A673 (cell line): ENCODE measurements around the gene CELF4. TPM values are rescaled to one million over a fixed set of nuclear protein-coding genes. Genes with fewer than 3 reads are reported as not detected.

Source experiments
- BruUV-seq: library from RNA; stranded (reverse); fragments of 400-500 nt; replicated peaks from 2 replicates; lab custom pipeline; 2021; lab: Mats Ljungman, UMichigan
- CTCF ChIA-PET: fragments of 300-600 bp; sonication (Branson Sonifier 250); formaldehyde crosslinking; loops from one replicate; lab custom pipeline; 2022; ENCODE audit warnings: antibody characterized with exemption; lab: Charles Lee
- POLR2A ChIA-PET: fragments of 300-600 bp; sonication (Branson Sonifier 250); formaldehyde crosslinking; loops from one replicate; lab custom pipeline; 2022; ENCODE audit warnings: antibody characterized with exemption; ENCODE audit not compliant: low non-redundant PET; lab: Charles Lee
- DNase-seq: peaks from one replicate; pipeline ENCODE4 v3.0.0-alpha.2; 2015; ENCODE audit warnings: low spot score
- H3K27ac ChIP-seq: fragments of 200-600 bp; sonication (generic); 2 replicates; pipeline ENCODE4 v1.5.1; 2016; ENCODE audit warnings: mixed run types, low read depth, mild to moderate bottlenecking, mixed read lengths, antibody characterized with exemption, low read length; ENCODE audit not compliant: poor library complexity, severe bottlenecking
- H3K27me3 ChIP-seq: fragments of 200-600 bp; sonication (generic); replicated peaks from 2 replicates; pipeline ENCODE4 v1.6.1; 2017; ENCODE audit warnings: mixed run types, low read depth, mild to moderate bottlenecking, mixed read lengths, antibody characterized with exemption, low read length; ENCODE audit not compliant: insufficient read depth, poor library complexity
- H3K36me3 ChIP-seq: fragments of 200-600 bp; sonication (generic); 2 replicates; pipeline ENCODE4 v1.6.1; 2016; ENCODE audit warnings: mixed run types, mild to moderate bottlenecking, mixed read lengths, antibody characterized with exemption, low read length; ENCODE audit not compliant: insufficient read depth, poor library complexity, severe bottlenecking
- H3K4me1 ChIP-seq: fragments of 200-600 bp; sonication (generic); 2 replicates; pipeline ENCODE4 v1.6.1; 2017; ENCODE audit warnings: mixed run types, mild to moderate bottlenecking, mixed read lengths, antibody characterized with exemption, low read length; ENCODE audit not compliant: insufficient read depth, poor library complexity, severe bottlenecking
- H3K4me3 ChIP-seq: fragments of 200-600 bp; sonication (generic); 2 replicates; pipeline ENCODE4 v1.5.1; 2016; ENCODE audit warnings: low read depth, mixed run types, mild to moderate bottlenecking, mixed read lengths, low read length; ENCODE audit not compliant: poor library complexity, severe bottlenecking
- H3K9me3 ChIP-seq: fragments of 200-600 bp; sonication (generic); 2 replicates; pipeline ENCODE4 v1.6.1; 2016; ENCODE audit warnings: mixed run types, low read depth, mild to moderate bottlenecking, mixed read lengths, antibody characterized with exemption, low read length; ENCODE audit not compliant: poor library complexity, severe bottlenecking
- CTCF ChIP-seq: fragments of 300-800, 200-600 bp; sonication (generic); conservative IDR thresholded peaks from 2 replicates; pipeline ENCODE4 v1.5.1; 2017; ENCODE audit warnings: low read depth, mild to moderate bottlenecking, antibody characterized with exemption, low read length, moderate library complexity, mixed read lengths
- EZH2 ChIP-seq: fragments of 200-600 bp; sonication (generic); IDR thresholded peaks from 2 replicates; pipeline ENCODE4 v1.6.1; 2017; ENCODE audit warnings: borderline replicate concordance, low read depth, mild to moderate bottlenecking, mixed read lengths, antibody characterized with exemption, low read length; ENCODE audit not compliant: poor library complexity, severe bottlenecking
- intact Hi-C: fragments of 100-400 bp; cut with micrococcal nuclease; formaldehyde crosslinking; loops from one replicate; pipeline ENCODE4 v1.10.0; 2022; ENCODE audit not compliant: unreplicated experiment
- total RNA-seq: library from RNA; stranded (reverse); gene quantifications from 2 replicates; pipeline ENCODE4 v1.2.3, GENCODE V29; 2021

The CELF4 gene
- total RNA-seq, 1 experiment from 2014 or later: not detected

DNA sequence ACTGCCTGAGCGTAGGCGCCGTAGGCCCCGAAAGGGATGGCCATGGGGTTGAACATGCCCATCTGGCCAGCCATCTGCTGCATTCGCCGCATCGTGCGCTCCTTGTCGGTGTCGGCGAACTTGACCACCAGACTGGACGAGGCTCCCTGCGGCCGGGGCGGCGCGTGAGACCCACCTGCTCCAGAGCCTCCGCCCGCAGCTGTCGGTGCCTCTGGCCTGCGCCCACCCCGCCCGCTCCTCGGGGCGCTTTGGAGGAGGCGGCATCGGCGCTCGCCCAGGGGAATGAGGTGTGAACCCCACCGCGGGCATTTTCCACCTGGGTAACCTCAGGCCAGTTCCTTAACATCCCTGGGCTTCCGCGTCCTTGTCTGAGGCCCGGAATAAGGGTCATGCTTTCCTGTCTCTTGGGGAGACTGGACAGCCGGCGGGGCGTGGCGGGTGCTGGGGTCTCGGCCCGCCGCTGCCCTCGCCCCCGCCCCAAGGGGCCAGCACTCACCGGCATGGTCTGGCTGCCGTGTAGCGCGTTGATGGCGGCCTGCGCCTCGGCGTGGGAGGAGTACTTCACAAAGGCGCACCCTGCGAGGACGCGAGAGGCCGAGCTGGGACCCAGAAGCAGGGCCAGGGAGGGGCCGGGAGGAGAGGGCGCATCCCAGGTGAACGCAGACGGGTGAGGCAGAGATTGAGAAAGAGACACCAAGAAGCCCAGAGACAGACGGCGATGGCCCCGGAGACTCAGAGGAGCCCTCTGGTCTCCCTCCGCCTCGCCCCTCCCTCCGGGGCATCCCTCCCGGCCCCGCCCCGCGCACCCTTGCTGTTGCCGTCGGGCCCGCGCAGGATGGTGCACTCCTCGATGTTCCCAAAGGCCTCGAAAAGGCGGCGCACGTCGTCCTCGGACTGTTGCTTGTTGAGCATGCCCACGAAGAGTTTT, 291.0 kb downstream of the CELF4 start:
- Histone ChIP-seq H3K4me1 (no peaks in the 10 kb centered on the region), H3K36me3 (no peaks in the 10 kb centered on the region), H3K4me3 (no peak overlapping the region), H3K9me3 (no peaks in the 10 kb centered on the region), H3K27me3 (peaks cover 59% of the 10 kb centered on the region), H3K27ac (no peak overlapping the region)
- TF ChIP-seq CTCF: no peak
- TF ChIP-seq EZH2: peak; percentile 62
- BruUV-seq: no TSS peak
- ChIA-PET POLR2A (no interaction called here), CTCF (no interaction called here)
- intact Hi-C loops: no loop called here
- no peak for DNase-seq

GRCh38 chr18:37272841-37273240, 292.8 kb downstream of the CELF4 start:
- ChIA-PET CTCF (no interaction called here), POLR2A (no interaction called here)
- no peak for TF ChIP-seq EZH2
- no peak for TF ChIP-seq CTCF
- Histone ChIP-seq H3K27ac (no peak overlapping the region), H3K4me1 (no peaks in the 10 kb centered on the region), H3K4me3 (no peak overlapping the region), H3K27me3 (peaks cover 48% of the 10 kb centered on the region), H3K9me3 (no peaks in the 10 kb centered on the region), H3K36me3 (no peaks in the 10 kb centered on the region)
- no TSS peak for BruUV-seq
- DNase-seq: no peak
- intact Hi-C loops: no loop called here

DNA sequence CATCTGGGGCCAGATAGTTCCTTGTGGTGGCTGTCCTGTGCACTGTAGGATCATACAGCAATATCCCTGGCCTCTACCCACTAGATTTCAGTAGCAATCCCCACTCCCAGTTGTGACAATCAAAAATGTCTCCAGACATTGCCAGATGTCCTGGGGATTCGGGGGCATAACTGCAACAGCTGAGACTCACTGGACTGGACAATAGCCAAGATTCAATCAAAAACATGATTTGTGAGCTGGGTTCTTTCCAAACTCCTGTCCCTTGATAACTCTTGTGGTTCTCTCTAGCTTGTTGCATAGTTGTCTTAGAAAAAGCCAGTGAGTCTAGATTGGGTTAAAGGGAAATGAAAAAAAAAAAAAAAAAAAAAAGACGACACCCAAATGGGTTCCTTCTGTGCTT, 293.4 kb downstream of the CELF4 start:
- TF ChIP-seq CTCF (no peak), EZH2 (no peak)
- Histone ChIP-seq H3K36me3 (no peaks in the 10 kb centered on the region), H3K4me1 (no peaks in the 10 kb centered on the region), H3K27ac (no peak overlapping the region), H3K4me3 (no peak overlapping the region), H3K27me3 (peaks cover 41% of the 10 kb centered on the region), H3K9me3 (no peaks in the 10 kb centered on the region)
- POLR2A ChIA-PET: no interaction called here
- no peak for DNase-seq
- CTCF ChIA-PET: no interaction called here
- intact Hi-C loops: no loop called here
- BruUV-seq: no TSS peak
